ENCODE data around the gene DTX3. TPM values are rescaled to one million over a fixed set of nuclear protein-coding genes. Genes with fewer than 3 reads are reported as not detected.
"Not testable (repeated sequence)": the region's sequence is repeated elsewhere in the genome, so short reads cannot be mapped to it uniquely, and the experiment has no call there.

The DTX3 gene
- total and polyA plus RNA-seq, 3 experiments from 2014 or later = 7.2 to 18.3 (median 16.7) TPM

- CTCF ChIA-PET = interaction anchor here (0.7 to 1.4 kb wide), 3 partner anchors 9 to 37 kb away, joined by 3 to 4 read pairs (median 3); no protein-coding TSS in a partner anchor
- H3K36me3 ChIP-seq (ENCODE audit: insufficient read depth, low read length); H3K27ac Mint-ChIP-seq; DNase-seq; POLR2A ChIA-PET; H3K27ac ChIP-seq (ENCODE audit: low read depth, low read length); H3K4me3 ChIP-seq (ENCODE audit: low read length); H3K36me3 Mint-ChIP-seq; H3K9me3 ChIP-seq (ENCODE audit: low read length); H3K9me3 Mint-ChIP-seq; H3K4me3 Mint-ChIP-seq; H3K27me3 ChIP-seq (ENCODE audit: insufficient read depth, low read length, poor library complexity, severe bottlenecking): not testable (repeated sequence)
- Mint-ChIP-seq H3K27me3 (peaks cover 38 to 42% of the 10 kb centered on the region in 2 donors), H3K4me1 (peaks cover 0 to 10% (median 8%) of the 10 kb centered on the region in 3 donors)
- peaks cover 11% of the 10 kb centered on the region for H3K4me1 ChIP-seq (ENCODE audit: insufficient read depth, low read length)
Measured at GRCh38 chr12:57636731-57637130, 32.1 kb downstream of the DTX3 start.

GRCh38 chr12:57637364-57637763 is 32.7 kb downstream of the DTX3 start:
- ChIA-PET CTCF (interaction anchor here (0.7 to 2.6 kb wide), 4 partner anchors 10 to 179 kb away, joined by 3 to 10 read pairs (median 5); no protein-coding TSS in a partner anchor), POLR2A (interaction anchor here (0.6 kb wide), 1 partner anchor 15 kb away, joined by 3 read pairs; no protein-coding TSS in a partner anchor)
- no peaks in the 10 kb centered on the region for H3K36me3 Mint-ChIP-seq
- H3K27ac Mint-ChIP-seq = no peak overlapping the region
- H3K27me3 Mint-ChIP-seq = peaks cover 41 to 43% of the 10 kb centered on the region in 2 donors
- peaks cover 0 to 7% (median 6%) of the 10 kb centered on the region in 3 donors for H3K4me1 Mint-ChIP-seq
- Histone ChIP-seq H3K4me1 (ENCODE audit: insufficient read depth, low read length) (peaks cover 6% of the 10 kb centered on the region), H3K27me3 (ENCODE audit: insufficient read depth, low read length, poor library complexity, severe bottlenecking) (peaks cover under 1% of the 10 kb centered on the region), H3K9me3 (ENCODE audit: low read length) (no peaks in the 10 kb centered on the region), H3K36me3 (ENCODE audit: insufficient read depth, low read length) (no peaks in the 10 kb centered on the region), H3K4me3 (ENCODE audit: low read length) (no peak overlapping the region), H3K27ac (ENCODE audit: low read depth, low read length) (no peak overlapping the region)
- no peaks in the 10 kb centered on the region for H3K9me3 Mint-ChIP-seq
- no peak overlapping the region for H3K4me3 Mint-ChIP-seq
- DNase-seq = no peak

GRCh38 chr12:57638096-57638495 is 33.5 kb downstream of the DTX3 start:
- peaks cover 5% of the 10 kb centered on the region for H3K4me1 ChIP-seq (ENCODE audit: insufficient read depth, low read length)
- ChIA-PET POLR2A (no interaction called here), CTCF (interaction anchor here (1.9 to 2.6 kb wide), 2 partner anchors 55 to 179 kb away, joined by 6 to 10 read pairs; no protein-coding TSS in a partner anchor)
- Mint-ChIP-seq H3K27ac (no peak overlapping the region), H3K27me3 (peaks cover 40 to 42% of the 10 kb centered on the region in 2 donors), H3K4me1 (peaks cover 0 to 6% (median 5%) of the 10 kb centered on the region in 3 donors), H3K36me3 (no peaks in the 10 kb centered on the region), H3K4me3 (no peak overlapping the region), H3K9me3 (no peaks in the 10 kb centered on the region)
- H3K9me3 ChIP-seq (ENCODE audit: low read length) = no peaks in the 10 kb centered on the region
- no peak overlapping the region for H3K27ac ChIP-seq (ENCODE audit: low read depth, low read length)
- H3K4me3 ChIP-seq (ENCODE audit: low read length) = no peak overlapping the region
- H3K27me3 ChIP-seq (ENCODE audit: insufficient read depth, low read length, poor library complexity, severe bottlenecking) = no peaks in the 10 kb centered on the region
- no peaks in the 10 kb centered on the region for H3K36me3 ChIP-seq (ENCODE audit: insufficient read depth, low read length)
- DNase-seq = no peak

GRCh38 chr12:57640175-57641042 is 35.8 kb downstream of the DTX3 start:
- H3K27me3 Mint-ChIP-seq = peaks cover 33 to 34% of the 10 kb centered on the region in 2 donors
- no peak overlapping the region for H3K4me3 Mint-ChIP-seq
- Histone ChIP-seq H3K36me3 (ENCODE audit: insufficient read depth, low read length) (no peaks in the 10 kb centered on the region), H3K4me1 (ENCODE audit: insufficient read depth, low read length) (no peaks in the 10 kb centered on the region), H3K27ac (ENCODE audit: low read depth, low read length) (no peak overlapping the region), H3K9me3 (ENCODE audit: low read length) (no peaks in the 10 kb centered on the region), H3K27me3 (ENCODE audit: insufficient read depth, low read length, poor library complexity, severe bottlenecking) (no peaks in the 10 kb centered on the region), H3K4me3 (ENCODE audit: low read length) (no peak overlapping the region)
- H3K36me3 Mint-ChIP-seq = peaks cover 0 to 3% (median 0%) of the 10 kb centered on the region in 3 donors
- POLR2A ChIA-PET = no interaction called here
- no peak overlapping the region for H3K27ac Mint-ChIP-seq
- peaks cover 0 to 5% (median 2%) of the 10 kb centered on the region in 5 donors for H3K9me3 Mint-ChIP-seq
- CTCF ChIA-PET = no interaction called here
- DNase-seq = no peak
- no peaks in the 10 kb centered on the region for H3K4me1 Mint-ChIP-seq

GRCh38 chr12:57641699-57642442 is 37.2 kb downstream of the DTX3 start:
- POLR2A ChIA-PET = no interaction called here
- Histone ChIP-seq H3K4me1 (ENCODE audit: insufficient read depth, low read length) (no peaks in the 10 kb centered on the region), H3K27me3 (ENCODE audit: insufficient read depth, low read length, poor library complexity, severe bottlenecking) (no peaks in the 10 kb centered on the region), H3K36me3 (ENCODE audit: insufficient read depth, low read length) (no peaks in the 10 kb centered on the region), H3K4me3 (ENCODE audit: low read length) (no peak overlapping the region), H3K27ac (ENCODE audit: low read depth, low read length) (no peak overlapping the region), H3K9me3 (ENCODE audit: low read length) (no peaks in the 10 kb centered on the region)
- Mint-ChIP-seq H3K4me3 (no peak overlapping the region), H3K36me3 (peaks cover 0 to 3% (median 0%) of the 10 kb centered on the region in 3 donors), H3K27me3 (peaks cover 34 to 35% of the 10 kb centered on the region in 2 donors), H3K4me1 (no peaks in the 10 kb centered on the region), H3K27ac (no peak overlapping the region), H3K9me3 (peaks cover 4 to 10% (median 5%) of the 10 kb centered on the region in 5 donors)
- no peak for DNase-seq
- CTCF ChIA-PET = interaction anchor here (0.7 to 3.8 kb wide), 2 partner anchors 8 to 15 kb away, joined by 3 to 17 read pairs; partner anchors contain the start of gene B4GALNT1

- H3K4me3 Mint-ChIP-seq; H3K4me1 ChIP-seq (ENCODE audit: insufficient read depth, low read length); H3K4me1 Mint-ChIP-seq; H3K36me3 Mint-ChIP-seq; H3K27ac Mint-ChIP-seq; DNase-seq; CTCF ChIA-PET; H3K9me3 ChIP-seq (ENCODE audit: low read length); H3K36me3 ChIP-seq (ENCODE audit: insufficient read depth, low read length); H3K27me3 ChIP-seq (ENCODE audit: insufficient read depth, low read length, poor library complexity, severe bottlenecking); H3K4me3 ChIP-seq (ENCODE audit: low read length); H3K27ac ChIP-seq (ENCODE audit: low read depth, low read length): not testable (repeated sequence)
- POLR2A ChIA-PET = interaction anchor here (0.7 kb wide), 1 partner anchor 1964 kb away, joined by 3 read pairs; no protein-coding TSS in a partner anchor
- Mint-ChIP-seq H3K27me3 (peaks cover 18 to 20% of the 10 kb centered on the region in 2 donors), H3K9me3 (peaks cover 4 to 10% (median 5%) of the 10 kb centered on the region in 5 donors)
Measured at GRCh38 chr12:57645990-57646658, 41.5 kb downstream of the DTX3 start.

GRCh38 chr12:57646659-57647049 is 42.0 kb downstream of the DTX3 start:
- CTCF ChIA-PET; H3K36me3 Mint-ChIP-seq; H3K4me3 Mint-ChIP-seq; H3K27me3 ChIP-seq (ENCODE audit: insufficient read depth, low read length, poor library complexity, severe bottlenecking); H3K27ac Mint-ChIP-seq; H3K9me3 ChIP-seq (ENCODE audit: low read length); DNase-seq; H3K27ac ChIP-seq (ENCODE audit: low read depth, low read length); H3K4me1 ChIP-seq (ENCODE audit: insufficient read depth, low read length); H3K4me3 ChIP-seq (ENCODE audit: low read length); H3K36me3 ChIP-seq (ENCODE audit: insufficient read depth, low read length); H3K4me1 Mint-ChIP-seq; POLR2A ChIA-PET: not testable (repeated sequence)
- peaks cover 14 to 18% of the 10 kb centered on the region in 2 donors for H3K27me3 Mint-ChIP-seq
- H3K9me3 Mint-ChIP-seq = peaks cover 4 to 10% (median 5%) of the 10 kb centered on the region in 5 donors
